Caki2 (cell line): ENCODE results near the gene ORAI3. TPM values are rescaled to one million over a fixed set of nuclear protein-coding genes. Genes with fewer than 3 reads are reported as not detected.

Source experiments
- DNase-seq: peaks from one replicate; pipeline ENCODE4 v3.0.0-alpha.2; 2015; ENCODE audit warnings: low read depth
- in situ Hi-C: cut with HindIII; loops from 2 replicates; pipeline ENCODE4 v1.10.0; 2016; ENCODE audit warnings: low sequenced_read_pairs, low pct_unique_long_range_greater_than_20kb, mixed read lengths
- total RNA-seq: library from RNA; depleted of rRNA; stranded (reverse); fragments of >200 nt; shearing (Covaris generic); gene quantifications from 2 replicates; pipeline ENCODE4 v1.2.3, GENCODE V29; 2014; ENCODE audit warnings: low replicate concordance; rRNA removed

ORAI3 gene
- total RNA-seq, 1 experiment from 2014 or later: 82.7 TPM

GRCh38 chr16:30996985-30997724, 48.3 kb downstream of the ORAI3 start:
- DNase-seq: peak; percentile 81
- in situ Hi-C loops: no loop called here

GRCh38 chr16:30997725-30998711, 49.1 kb downstream of the ORAI3 start:
- in situ Hi-C loops: no loop called here
- peak; percentile 50 for DNase-seq

- no peak for DNase-seq
- in situ Hi-C loops: no loop called here
Observed at GRCh38 chr16:30998852-30999761, 50.2 kb downstream of the ORAI3 start.

- in situ Hi-C loops: no loop called here
- DNase-seq: no peak
Observed at GRCh38 chr16:31000671-31001382, 52.0 kb downstream of the ORAI3 start.

- in situ Hi-C loops: no loop called here
- no peak for DNase-seq
Observed at GRCh38 chr16:31001507-31002249, 52.8 kb downstream of the ORAI3 start.

- no peak for DNase-seq
- in situ Hi-C loops: no loop called here
Observed at GRCh38 chr16:31002250-31002700, 53.4 kb downstream of the ORAI3 start.

- in situ Hi-C loops: no loop called here
- no peak for DNase-seq
Observed at GRCh38 chr16:31002862-31003341, 54.0 kb downstream of the ORAI3 start.

- DNase-seq: no peak
- in situ Hi-C loops: no loop called here
Observed at GRCh38 chr16:31003744-31004143, 54.9 kb downstream of the ORAI3 start.

Other genes starting within 250 kb of the ORAI3 start
- gene SRCAP, start 249.9 kb upstream of the ORAI3 start, total RNA-seq: 9.4 and 19.0 TPM in 2 replicates
- gene PHKG2, start 200.6 kb upstream of the ORAI3 start, total RNA-seq: 32.0 and 53.5 TPM in 2 replicates
- 7.2 and 12.3 TPM in 2 replicates for gene CFAP119, start 187.0 kb upstream of the ORAI3 start, total RNA-seq
- gene RNF40, start 186.7 kb upstream of the ORAI3 start, total RNA-seq: 107 and 110 TPM in 2 replicates
- gene ZNF629, start 161.9 kb upstream of the ORAI3 start, total RNA-seq: 14.0 and 17.5 TPM in 2 replicates
- 154 and 157 TPM in 2 replicates for gene BCL7C, start 55.0 kb upstream of the ORAI3 start, total RNA-seq
- gene CTF1, start 52.5 kb upstream of the ORAI3 start, total RNA-seq: 0.84 and 2.9 TPM in 2 replicates
- 51.9 and 58.5 TPM in 2 replicates for gene FBXL19, start 25.5 kb upstream of the ORAI3 start, total RNA-seq
- gene SETD1A, start 8.7 kb downstream of the ORAI3 start, total RNA-seq: 0.81 and 1.2 TPM in 2 replicates
- 73.0 and 95.3 TPM in 2 replicates for gene HSD3B7, start 36.1 kb downstream of the ORAI3 start, total RNA-seq
- 0.46 TPM in 1 of 2 replicates, not detected in the other for gene STX1B, start 61.6 kb downstream of the ORAI3 start, total RNA-seq
- 72.2 and 83.1 TPM in 2 replicates for gene STX4, start 84.5 kb downstream of the ORAI3 start, total RNA-seq
- gene ZNF668, start 125.2 kb downstream of the ORAI3 start, total RNA-seq: 16.1 and 18.3 TPM in 2 replicates
- gene ZNF646, start 125.4 kb downstream of the ORAI3 start, total RNA-seq: 23.9 and 24.0 TPM in 2 replicates
- gene PRSS53, start 139.9 kb downstream of the ORAI3 start, total RNA-seq: 1.8 and 5.1 TPM in 2 replicates
- gene VKORC1, start 145.7 kb downstream of the ORAI3 start, total RNA-seq: 184 and 187 TPM in 2 replicates
- gene BCKDK, start 159.3 kb downstream of the ORAI3 start, total RNA-seq: 68.7 and 83.0 TPM in 2 replicates
- gene KAT8, start 168.6 kb downstream of the ORAI3 start, total RNA-seq: 102 and 108 TPM in 2 replicates
- gene PRSS8, start 186.7 kb downstream of the ORAI3 start, total RNA-seq: 2.9 and 4.4 TPM in 2 replicates
- gene PRSS36, start 201.0 kb downstream of the ORAI3 start, total RNA-seq: 0.17 and 10.6 TPM in 2 replicates
- 15.3 and 34.6 TPM in 2 replicates for gene FUS, start 231.1 kb downstream of the ORAI3 start, total RNA-seq